HG03103 (cell line): ENCODE results near the gene VENTX.

Experiments
- ATAC-seq: cut with Tn5 transposase; IDR thresholded peaks from one replicate; pipeline ENCODE4 v1.9.1; 2021; ENCODE audit warnings: low read depth; ENCODE audit not compliant: unreplicated experiment

Gene VENTX

GRCh38 chr10:133237588-133238465 lies at the start of gene VENTX:
TSS of gene VENTX (plus strand) at chr10:133237855. CDS start at chr10:133237915, 60 bp downstream.
- no peak for ATAC-seq

DNA sequence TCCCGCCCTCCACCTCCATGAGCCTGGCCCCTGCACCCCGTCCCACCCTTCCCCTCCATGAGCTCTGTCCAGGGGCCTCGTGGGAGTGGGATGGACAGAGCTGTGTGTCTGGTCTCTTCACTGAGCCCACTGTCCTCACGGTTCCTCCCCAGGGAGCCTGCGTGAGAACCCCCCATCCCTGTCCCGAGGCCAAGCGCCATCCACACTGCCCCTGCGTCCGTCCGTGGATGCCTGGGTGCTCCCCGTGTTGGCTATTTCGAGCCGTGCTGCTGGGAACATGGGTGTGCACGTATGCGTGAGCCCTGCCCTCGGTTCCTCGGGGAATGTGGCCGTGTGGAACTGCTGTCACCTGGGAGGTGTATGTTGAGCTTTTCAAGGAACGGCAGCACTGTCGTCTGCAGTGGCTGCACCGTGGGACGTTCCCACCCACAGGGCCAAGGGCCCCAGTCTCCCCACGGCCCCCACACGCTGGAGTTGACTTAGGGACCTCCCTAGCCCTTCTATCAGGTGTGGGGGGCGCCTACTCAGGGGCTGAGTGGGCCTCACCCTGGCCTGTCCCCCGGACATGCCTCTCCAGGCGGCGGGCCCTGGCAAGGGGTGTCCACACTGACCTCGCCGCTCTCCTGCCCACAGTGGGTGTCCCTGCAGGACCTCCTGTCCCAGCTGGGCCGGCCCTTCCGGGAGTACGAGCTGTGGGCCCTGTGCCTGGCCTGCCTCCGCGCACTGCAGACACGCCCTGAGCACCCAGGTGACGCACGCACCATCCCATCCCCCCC lies 49.6 kb upstream of the VENTX start:
- no peak for ATAC-seq

DNA sequence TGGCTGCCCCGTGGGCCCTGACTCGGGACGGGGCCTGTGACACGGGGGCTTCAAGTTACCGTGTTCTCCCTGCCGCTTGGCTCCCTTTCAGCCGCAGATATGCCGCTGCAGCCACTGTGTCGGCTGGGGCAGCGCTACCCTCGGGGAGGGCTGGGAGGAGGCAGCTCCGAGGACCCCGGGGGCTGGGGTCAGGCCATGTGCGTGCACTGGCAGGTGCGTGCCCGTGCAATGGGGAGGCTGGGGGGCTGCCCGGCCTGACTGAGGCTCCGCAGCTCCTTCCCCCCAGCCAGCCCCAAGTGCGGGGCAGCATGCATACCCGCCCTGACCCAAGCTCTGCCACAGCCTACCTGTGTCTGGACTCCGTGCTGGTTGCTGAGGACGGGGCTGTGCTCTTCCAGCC lies 48.4 kb upstream of the VENTX start:
- no peak for ATAC-seq

DNA sequence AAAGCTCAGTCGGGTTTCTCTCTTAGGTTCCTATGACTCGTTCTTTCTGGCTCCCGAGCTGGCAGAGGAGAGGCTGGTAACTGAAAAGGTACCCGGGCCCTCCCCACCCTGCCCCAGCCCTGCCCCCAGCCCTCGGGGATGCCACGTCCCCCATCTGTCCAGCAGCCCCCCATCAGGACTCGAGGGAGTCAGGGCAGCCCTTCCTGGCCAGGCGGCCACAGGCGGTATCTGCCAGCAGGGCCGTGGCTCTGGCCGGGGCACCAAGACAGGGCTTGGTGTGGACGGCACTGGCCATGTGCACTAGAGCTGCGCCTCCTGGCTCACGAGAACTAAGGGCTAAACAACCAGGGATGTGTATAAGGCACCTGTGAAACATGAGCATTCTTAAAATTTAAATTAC lies 47.9 kb upstream of the VENTX start:
- ATAC-seq = no peak

DNA sequence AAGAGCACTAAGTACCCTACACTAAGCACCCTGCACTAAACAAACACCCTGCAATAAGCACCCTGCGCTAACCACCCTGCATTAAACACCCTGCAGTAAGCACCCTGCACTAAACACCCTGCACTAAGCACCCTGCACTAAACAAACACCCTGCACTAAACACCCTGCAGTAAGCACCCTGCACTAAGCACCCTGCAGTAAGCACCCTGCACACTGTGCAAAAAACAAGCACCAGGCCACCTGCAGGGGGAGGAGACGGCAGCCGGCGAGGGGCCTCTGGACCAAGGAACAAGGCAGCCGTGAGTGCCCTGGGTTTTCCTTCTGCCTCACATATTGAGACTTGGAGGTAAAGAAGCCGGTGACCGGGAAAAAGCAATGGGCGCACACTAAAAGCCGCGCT lies 47.4 kb upstream of the VENTX start:
- no peak for ATAC-seq

GRCh38 chr10:133191651-133192050 lies 46.0 kb upstream of the VENTX start:
- ATAC-seq = no peak

DNA sequence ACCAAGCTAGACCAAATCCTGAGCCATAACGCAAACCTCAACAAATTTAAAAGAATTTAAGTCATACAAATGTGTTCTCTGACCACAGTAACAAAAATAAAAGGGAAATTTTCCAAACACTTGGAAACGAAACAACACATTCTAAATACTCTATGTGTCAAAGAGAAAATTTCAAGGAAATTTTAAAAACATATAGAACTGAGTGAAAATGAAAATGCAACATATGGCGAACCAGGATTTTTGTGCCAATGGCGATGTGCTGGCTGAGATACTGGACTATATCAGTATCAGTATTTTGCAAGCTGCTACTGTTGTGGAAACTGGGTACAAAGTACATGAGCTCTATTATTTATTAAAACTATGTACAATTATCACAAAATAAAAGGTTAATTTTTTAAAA lies 43.5 kb upstream of the VENTX start:
- no peak for ATAC-seq

GRCh38 chr10:133195096-133195495 lies 42.6 kb upstream of the VENTX start:
- no peak for ATAC-seq

- no peak for ATAC-seq
Measured at GRCh38 chr10:133195611-133196010, 42.0 kb upstream of the VENTX start.

DNA sequence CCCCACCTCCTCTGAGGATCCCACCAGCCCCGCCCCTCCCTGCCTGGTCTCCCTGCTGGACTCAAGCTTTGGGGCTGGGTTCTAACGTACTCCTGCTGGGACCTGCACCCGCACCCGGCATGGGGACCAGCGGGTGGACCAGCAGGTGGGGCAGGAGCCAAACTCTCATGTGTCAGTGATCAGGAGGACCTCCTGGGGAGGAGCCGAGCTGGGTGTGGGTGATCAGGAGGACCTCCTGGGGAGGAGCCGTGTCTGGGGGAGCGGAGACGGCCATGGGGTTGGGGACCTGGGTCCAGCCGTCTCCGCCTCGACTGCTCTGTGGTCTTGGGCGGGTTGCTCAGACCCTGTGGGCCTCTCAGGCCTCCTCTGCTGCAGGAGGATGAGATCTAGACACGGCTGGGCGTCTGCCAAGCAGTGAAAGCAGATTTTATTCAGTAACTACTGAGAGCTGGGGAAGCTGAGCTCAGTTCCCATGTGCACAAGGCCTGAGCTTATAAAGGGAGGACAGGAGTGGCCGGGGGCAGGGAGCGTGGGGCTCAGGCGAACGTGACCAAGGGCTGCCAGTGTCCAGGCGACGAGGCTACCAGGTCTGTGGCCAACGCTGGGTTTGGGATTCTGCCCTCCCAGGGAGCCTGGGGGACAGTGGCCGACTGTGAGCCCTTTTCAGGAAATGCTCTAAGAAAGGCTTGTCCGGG lies 41.3 kb upstream of the VENTX start:
- no peak for ATAC-seq

- ATAC-seq = no peak
Measured at GRCh38 chr10:133196936-133197758, 40.5 kb upstream of the VENTX start.

DNA sequence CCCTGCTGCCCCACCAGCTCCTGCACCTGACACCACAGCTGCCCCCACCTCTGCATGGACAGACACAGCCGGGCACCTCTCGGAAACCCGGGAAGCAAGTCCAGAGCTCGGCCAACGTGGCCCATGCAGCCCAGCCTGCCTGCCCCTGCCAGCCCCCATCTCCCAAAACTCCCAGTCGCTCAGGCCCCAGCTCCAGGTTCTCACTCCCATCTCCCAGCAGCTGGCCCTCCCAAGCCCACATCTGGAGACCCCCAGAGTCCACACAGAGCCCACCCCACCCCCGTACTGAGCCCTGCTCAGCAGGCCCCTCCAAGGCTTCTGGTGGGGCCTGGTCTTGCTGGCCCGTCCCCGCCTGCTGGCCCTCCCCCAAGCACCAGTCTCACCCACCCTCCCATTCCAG lies 39.9 kb upstream of the VENTX start:
- no peak for ATAC-seq

DNA sequence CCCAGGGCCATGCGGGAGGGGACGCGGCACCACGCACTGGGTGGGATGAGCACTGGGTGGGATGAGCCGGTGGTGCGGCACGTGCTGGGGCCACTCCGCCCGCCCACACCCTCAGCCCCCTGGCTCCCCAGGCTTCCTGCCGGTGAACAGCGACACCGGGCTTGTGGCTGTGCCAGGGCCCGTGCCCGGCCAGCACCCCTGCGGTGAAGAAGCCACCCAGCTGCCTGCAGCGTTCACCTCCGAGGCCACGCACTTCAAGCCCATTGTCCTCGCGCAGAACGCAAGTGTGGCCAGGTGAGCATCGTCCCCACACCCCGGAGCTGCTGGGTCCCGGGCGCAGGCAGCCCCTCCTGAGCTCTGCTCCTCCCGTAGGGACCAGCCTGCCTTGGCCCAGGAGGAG lies 39.4 kb upstream of the VENTX start:
- ATAC-seq = no peak

DNA sequence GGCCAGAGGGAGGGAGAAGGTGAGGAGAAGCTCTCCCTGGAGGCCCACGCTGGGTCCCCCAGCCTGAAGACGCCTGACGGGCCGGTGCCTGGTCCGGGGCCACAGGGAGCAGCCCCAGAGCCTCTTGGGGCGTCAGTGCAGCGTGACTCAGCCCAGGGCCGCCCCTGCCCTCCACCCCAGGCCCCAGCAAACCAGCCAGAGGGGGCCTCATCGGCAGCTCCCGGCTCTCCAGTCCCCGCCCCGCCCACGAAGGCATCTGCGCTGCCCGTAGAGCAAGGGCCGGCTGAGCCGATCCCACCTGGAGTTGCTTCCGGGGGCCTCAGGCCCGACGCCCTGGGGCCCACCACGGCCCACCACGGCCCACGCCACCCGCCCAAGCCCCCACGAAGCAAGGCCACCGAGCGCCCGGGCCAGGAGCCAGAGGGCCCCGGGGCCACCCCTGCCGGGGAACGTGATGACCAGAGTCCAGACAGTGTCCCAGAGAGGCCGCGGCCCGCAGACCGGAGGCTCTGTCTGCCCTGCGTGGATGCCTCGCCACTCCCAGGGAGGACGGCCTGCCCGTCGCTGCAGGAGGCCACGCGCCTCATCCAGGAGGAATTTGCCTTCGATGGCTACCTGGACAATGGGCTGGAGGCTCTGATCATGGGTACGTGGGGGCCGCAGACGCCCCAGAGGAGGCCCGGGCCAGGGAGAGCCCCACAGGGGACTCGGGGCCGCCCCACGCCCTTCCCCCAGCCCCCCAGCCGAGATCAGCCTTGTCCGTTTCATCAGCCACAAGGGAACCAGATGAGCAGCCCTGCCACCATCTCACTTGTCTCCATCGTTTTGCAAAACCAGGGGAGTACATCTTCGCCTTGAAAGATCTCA lies 38.8 kb upstream of the VENTX start:
- ATAC-seq = no peak

- ATAC-seq = no peak
Measured at GRCh38 chr10:133199488-133199885, 38.2 kb upstream of the VENTX start.

- no peak for ATAC-seq
Measured at GRCh38 chr10:133199992-133200611, 37.6 kb upstream of the VENTX start.

DNA sequence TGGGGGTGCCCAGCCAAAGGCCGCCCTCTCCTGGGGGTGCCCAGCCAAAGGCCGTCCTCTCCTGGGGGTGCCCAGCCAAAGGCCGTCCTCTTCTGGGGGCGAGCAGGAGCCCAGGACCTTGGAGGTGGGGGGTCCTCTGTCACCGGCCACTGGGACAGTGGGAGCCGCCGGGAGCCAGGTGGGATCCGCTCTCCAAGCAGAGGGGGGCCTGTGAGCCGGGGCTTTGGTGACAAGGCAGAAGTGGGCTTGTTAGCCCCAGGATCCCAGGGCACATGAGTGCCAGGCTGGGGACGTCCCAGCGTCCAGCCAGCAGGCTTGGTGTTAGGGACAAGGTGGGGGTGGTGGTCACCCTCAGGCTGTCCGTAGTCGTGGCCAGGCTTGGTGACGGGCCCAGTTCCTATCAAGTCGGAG lies 37.0 kb upstream of the VENTX start:
- ATAC-seq = no peak

GRCh38 chr10:133201151-133201947 lies 36.3 kb upstream of the VENTX start:
- no peak for ATAC-seq
